ENCODE data around the gene MACROD2. TPM values are rescaled to one million over a fixed set of nuclear protein-coding genes. Genes with fewer than 3 reads are reported as not detected.

The MACROD2 gene
- total RNA-seq, 1 donor from 2014 or later, result 2.4 TPM

GRCh38 chr20:14914633-14915032 is 919.3 kb downstream of the MACROD2 start:
- H3K27ac Mint-ChIP-seq (ENCODE audit: unreplicated experiment), result no peak overlapping the region
- Histone ChIP-seq H3K36me3 (ENCODE audit: insufficient read depth, low read length) (no peaks in the 10 kb centered on the region), H3K9ac (ENCODE audit: low read length) (no peak overlapping the region), H3K79me2 (ENCODE audit: insufficient read depth, low read length) (no peaks in the 10 kb centered on the region), H4K20me1 (ENCODE audit: insufficient read depth, low read length) (no peaks in the 10 kb centered on the region), H3K4me2 (ENCODE audit: low read length) (no peak overlapping the region), H3K27ac (ENCODE audit: low read depth, low read length) (no peak overlapping the region), H3K27me3 (ENCODE audit: insufficient read depth, low read length) (no peaks in the 10 kb centered on the region), H3K4me3 (ENCODE audit: insufficient read depth, low read depth, low read length) (no peak overlapping the region), H2AFZ (ENCODE audit: low read depth, low read length) (no peak overlapping the region), H3K4me1 (ENCODE audit: insufficient read depth, low read length) (no peaks in the 10 kb centered on the region), H3K9me3 (ENCODE audit: insufficient read depth, low read depth, low read length) (no peaks in the 10 kb centered on the region)
- H3K27me3 Mint-ChIP-seq (ENCODE audit: low read depth, unreplicated experiment), result no peaks in the 10 kb centered on the region
- DNase-seq (ENCODE audit: low read depth), result no peak
- no peaks in the 10 kb centered on the region for H3K9me3 Mint-ChIP-seq (ENCODE audit: unreplicated experiment)
- no peak for FAIRE-seq
- no peaks in the 10 kb centered on the region for H3K36me3 Mint-ChIP-seq (ENCODE audit: low read depth, unreplicated experiment)
- H3K4me3 Mint-ChIP-seq (ENCODE audit: unreplicated experiment), result no peak overlapping the region
- TF ChIP-seq CTCF (IDR thresholded peaks at IDR 0.05; ENCODE audit: insufficient read depth, low read depth, low read length) (no peak), EZH2 (IDR thresholded peaks at IDR 0.05; ENCODE audit: insufficient read depth, low read length) (no peak)
- peaks cover 6% of the 10 kb centered on the region for H3K4me1 Mint-ChIP-seq (ENCODE audit: low read depth, unreplicated experiment)

- Mint-ChIP-seq H3K27ac (ENCODE audit: unreplicated experiment) (no peak overlapping the region), H3K9me3 (ENCODE audit: unreplicated experiment) (no peaks in the 10 kb centered on the region)
- H4K20me1 ChIP-seq (ENCODE audit: insufficient read depth, low read length), result no peaks in the 10 kb centered on the region
Measured at GRCh38 chr20:14915356-14915755, 920.0 kb downstream of the MACROD2 start.

More at GRCh38 chr20:14915356-14915755, 920.0 kb downstream of the MACROD2 start:
- H3K27me3 Mint-ChIP-seq (ENCODE audit: low read depth, unreplicated experiment), result no peaks in the 10 kb centered on the region
- DNase-seq (ENCODE audit: low read depth), result no peak
- peak overlapping the region; percentile 30 for H3K4me2 ChIP-seq (ENCODE audit: low read length)
- H3K27me3 ChIP-seq (ENCODE audit: insufficient read depth, low read length), result no peaks in the 10 kb centered on the region
- H2AFZ ChIP-seq (ENCODE audit: low read depth, low read length), result no peak overlapping the region
- H3K4me3 Mint-ChIP-seq (ENCODE audit: unreplicated experiment), result no peak overlapping the region
- H3K79me2 ChIP-seq (ENCODE audit: insufficient read depth, low read length), result no peaks in the 10 kb centered on the region
- H3K9ac ChIP-seq (ENCODE audit: low read length), result no peak overlapping the region
- no peaks in the 10 kb centered on the region for H3K36me3 ChIP-seq (ENCODE audit: insufficient read depth, low read length)
- no peak for FAIRE-seq
- no peaks in the 10 kb centered on the region for H3K4me1 ChIP-seq (ENCODE audit: insufficient read depth, low read length)
- TF ChIP-seq EZH2 (IDR thresholded peaks at IDR 0.05; ENCODE audit: insufficient read depth, low read length) (no peak), CTCF (IDR thresholded peaks at IDR 0.05; ENCODE audit: insufficient read depth, low read depth, low read length) (no peak)
- no peaks in the 10 kb centered on the region for H3K9me3 ChIP-seq (ENCODE audit: insufficient read depth, low read depth, low read length)
- no peaks in the 10 kb centered on the region for H3K36me3 Mint-ChIP-seq (ENCODE audit: low read depth, unreplicated experiment)
- no peak overlapping the region for H3K4me3 ChIP-seq (ENCODE audit: insufficient read depth, low read depth, low read length)
- H3K27ac ChIP-seq (ENCODE audit: low read depth, low read length), result no peak overlapping the region
- H3K4me1 Mint-ChIP-seq (ENCODE audit: low read depth, unreplicated experiment), result peaks cover 9% of the 10 kb centered on the region
